Caco-2 (cell line): ENCODE measurements around the gene LIPA. TPM values are rescaled to one million over a fixed set of nuclear protein-coding genes. Genes with fewer than 3 reads are reported as not detected.
"Not testable (repeated sequence)": the region's sequence is repeated elsewhere in the genome, so short reads cannot be mapped to it uniquely, and the experiment has no call there.

Source experiments
- BruUV-seq: library from RNA; stranded (reverse); fragments of 400-500 nt; replicated peaks from 2 replicates; lab custom pipeline; 2021; lab: Mats Ljungman, UMichigan
- CTCF ChIA-PET: fragments of 300-600 bp; sonication (Branson Sonifier 250); formaldehyde crosslinking; loops from one replicate; lab custom pipeline; 2022; ENCODE audit warnings: antibody characterized with exemption; lab: Charles Lee
- POLR2A ChIA-PET: fragments of 300-600 bp; sonication (Branson Sonifier 250); formaldehyde crosslinking; loops from one replicate; lab custom pipeline; 2022; ENCODE audit warnings: antibody characterized with exemption; lab: Charles Lee
- DNase-seq, 2 experiments: peaks; one replicate each; pipeline versions ENCODE4 v3.0.0 to v3.0.0-alpha.2; 2020 to 2022
- H3K27me3 ChIP-seq: replicated peaks from 2 replicates; pipeline ENCODE4 v1.6.0; 2011; ENCODE audit warnings: low read length; ENCODE audit not compliant: control insufficient read depth, insufficient read depth
- H3K36me3 ChIP-seq: 2 replicates; pipeline ENCODE4 v1.5.1; 2011; ENCODE audit warnings: low read length; ENCODE audit not compliant: control insufficient read depth, insufficient read depth
- H3K4me1 ChIP-seq: fragments of 250-450 bp; sonication (Bioruptor Pico); 2 replicates; pipeline ENCODE4 v1.5.1; 2020; ENCODE audit warnings: mild to moderate bottlenecking
- H3K4me3 ChIP-seq: 2 replicates; pipeline ENCODE4 v1.5.1; 2011; ENCODE audit warnings: low read depth, mild to moderate bottlenecking, control low read depth, low read length
- H3K9me3 ChIP-seq: fragments of 250-450 bp; sonication (Bioruptor Pico); 2 replicates; pipeline ENCODE4 v1.5.1; 2020; ENCODE audit warnings: mild to moderate bottlenecking, moderate library complexity
- H3K27ac Mint-ChIP-seq: one replicate; pipeline ENCODE4 v1.8.0; 2022; ENCODE audit warnings: mixed read lengths; ENCODE audit not compliant: unreplicated experiment
- H3K27me3 Mint-ChIP-seq: one replicate; pipeline ENCODE4 v1.8.0; 2022; ENCODE audit warnings: mixed read lengths; ENCODE audit not compliant: insufficient read depth, unreplicated experiment
- H3K36me3 Mint-ChIP-seq: one replicate; pipeline ENCODE4 v1.8.0; 2022; ENCODE audit warnings: mild to moderate bottlenecking, mixed read lengths; ENCODE audit not compliant: insufficient read depth, unreplicated experiment
- H3K4me1 Mint-ChIP-seq: one replicate; pipeline ENCODE4 v1.8.0; 2022; ENCODE audit warnings: low read depth, mixed read lengths; ENCODE audit not compliant: unreplicated experiment
- H3K4me3 Mint-ChIP-seq: one replicate; pipeline ENCODE4 v1.8.0; 2022; ENCODE audit warnings: mild to moderate bottlenecking, moderate library complexity, mixed read lengths; ENCODE audit not compliant: unreplicated experiment
- H3K9me3 Mint-ChIP-seq: one replicate; pipeline ENCODE4 v1.8.0; 2022; ENCODE audit warnings: mixed read lengths; ENCODE audit not compliant: unreplicated experiment
- CTCF ChIP-seq, 2 experiments: fragments of 200-600 bp in 1 of 2; IDR thresholded peaks; 1 replicate in 1 of 2; 2 replicates in 1 of 2; pipeline versions ENCODE4 v1.5.1 to v1.8.0; 2011 to 2022; ENCODE audit warnings: antibody characterized with exemption in 1 of 2, control low read depth in 1 of 2, inconsistent platforms in 1 of 2, low read depth in 1 of 2, low read length in 1 of 2, mild to moderate bottlenecking in 1 of 2, moderate library complexity in 1 of 2; ENCODE audit not compliant: insufficient read depth in 1 of 2, severe bottlenecking in 1 of 2, unreplicated experiment in 1 of 2
- intact Hi-C: fragments of 100-400 bp; cut with micrococcal nuclease; formaldehyde crosslinking; loops from one replicate; pipeline ENCODE4 v1.10.0; 2022; ENCODE audit not compliant: unreplicated experiment
- total RNA-seq: library from RNA; stranded (reverse); gene quantifications from 2 replicates; pipeline ENCODE4 v1.2.3, GENCODE V29; 2022

Gene LIPA
- total RNA-seq, 1 experiment from 2014 or later: 18.8 TPM

GRCh38 chr10:89256340-89256739, 4.8 kb upstream of the LIPA start:
- CTCF ChIA-PET: no interaction called here
- peaks cover 13% of the 10 kb centered on the region for H3K9me3 Mint-ChIP-seq
- no peak overlapping the region for H3K4me3 ChIP-seq
- DNase-seq: no peak
- H3K27me3 Mint-ChIP-seq: no peaks in the 10 kb centered on the region
- no TSS peak for BruUV-seq
- no peaks in the 10 kb centered on the region for H3K27me3 ChIP-seq
- H3K27ac Mint-ChIP-seq: no peak overlapping the region
- no peaks in the 10 kb centered on the region for H3K36me3 Mint-ChIP-seq
- peaks cover 13% of the 10 kb centered on the region for H3K4me1 ChIP-seq
- intact Hi-C loops: loop anchor here (10.0 kb wide), 1 partner anchor 448 kb away; the partner anchor contains the start of gene KIF20B
- H3K4me1 Mint-ChIP-seq: no peaks in the 10 kb centered on the region
- POLR2A ChIA-PET: interaction anchor here (0.5 kb wide), 1 partner anchor 136 kb away, joined by 3 read pairs; the partner anchor contains the start of gene IFIT1
- no peak overlapping the region for H3K4me3 Mint-ChIP-seq
- no peak for TF ChIP-seq CTCF (IDR thresholded peaks at IDR 0.05; ENCODE audit: insufficient read depth in 1 of 2, low read depth in 1 of 2, low read length in 1 of 2, severe bottlenecking in 1 of 2, unreplicated experiment in 1 of 2)
- peaks cover 10% of the 10 kb centered on the region; the same call in 1 of the 2 replicates for H3K9me3 ChIP-seq
- no peaks in the 10 kb centered on the region; the same call in 1 of the 2 replicates for H3K36me3 ChIP-seq

GRCh38 chr10:89255793-89256192, 4.2 kb upstream of the LIPA start:
- H3K9me3 ChIP-seq: peaks cover 10% of the 10 kb centered on the region; the same call in 1 of the 2 replicates
- Mint-ChIP-seq H3K4me3 (no peak overlapping the region), H3K27me3 (no peaks in the 10 kb centered on the region), H3K4me1 (no peaks in the 10 kb centered on the region), H3K36me3 (no peaks in the 10 kb centered on the region), H3K9me3 (peaks cover 13% of the 10 kb centered on the region), H3K27ac (no peak overlapping the region)
- intact Hi-C loops: loop anchor here (10.0 kb wide), 1 partner anchor 449 kb away; the partner anchor contains the start of gene KIF20B
- no peak for DNase-seq
- no peak for TF ChIP-seq CTCF (IDR thresholded peaks at IDR 0.05; ENCODE audit: insufficient read depth in 1 of 2, low read depth in 1 of 2, low read length in 1 of 2, severe bottlenecking in 1 of 2, unreplicated experiment in 1 of 2)
- peaks cover 8% of the 10 kb centered on the region for H3K4me1 ChIP-seq
- ChIA-PET CTCF (no interaction called here), POLR2A (interaction anchor here (0.5 kb wide), 1 partner anchor 137 kb away, joined by 3 read pairs; the partner anchor contains the start of gene IFIT1)
- H3K4me3 ChIP-seq: no peak overlapping the region
- H3K36me3 ChIP-seq: no peaks in the 10 kb centered on the region; the same call in 1 of the 2 replicates
- BruUV-seq: no TSS peak
- H3K27me3 ChIP-seq: no peaks in the 10 kb centered on the region

- peaks cover 10% of the 10 kb centered on the region; the same call in 1 of the 2 replicates for H3K9me3 ChIP-seq
- H3K27me3 Mint-ChIP-seq, BruUV-seq, H3K4me1 ChIP-seq, H3K27me3 ChIP-seq, POLR2A ChIA-PET, H3K36me3 Mint-ChIP-seq, CTCF ChIA-PET, H3K27ac Mint-ChIP-seq, DNase-seq, H3K36me3 ChIP-seq, H3K4me1 Mint-ChIP-seq, H3K4me3 ChIP-seq, H3K4me3 Mint-ChIP-seq: not testable (repeated sequence)
- intact Hi-C loops: loop anchor here (10.0 kb wide), 1 partner anchor 450 kb away; the partner anchor contains the start of gene KIF20B
- H3K9me3 Mint-ChIP-seq: peaks cover 13% of the 10 kb centered on the region
Measured at GRCh38 chr10:89255091-89255579, 3.6 kb upstream of the LIPA start.
